ENCODE measurements around the gene TJP3.

DNA sequence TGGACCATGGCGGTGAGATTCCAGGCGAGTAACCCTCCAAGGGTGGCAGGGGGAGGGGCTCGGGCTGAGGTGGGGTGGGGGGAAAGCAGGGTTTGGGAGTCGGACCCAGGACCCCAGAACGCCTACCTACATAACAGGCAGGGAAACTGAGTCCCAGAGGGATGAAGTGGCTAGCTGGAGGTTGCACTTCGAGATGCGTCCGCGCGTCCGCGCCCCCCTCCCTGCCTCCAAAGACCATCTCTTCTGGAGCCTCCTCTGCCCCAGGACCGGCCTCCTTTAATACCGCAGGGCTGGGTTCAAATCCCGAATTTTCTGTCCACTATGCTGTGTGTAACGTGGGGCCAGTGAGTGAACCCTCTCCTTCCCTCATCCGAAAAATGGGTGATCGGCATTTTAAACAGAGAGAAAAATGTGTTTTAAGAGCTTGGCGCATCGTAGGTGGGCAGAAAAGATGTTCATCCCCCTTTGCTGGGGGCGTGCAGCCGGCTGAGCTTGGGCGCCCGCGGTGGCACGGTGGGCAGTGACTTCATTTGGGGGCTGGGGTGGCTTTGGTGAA is 13.8 kb downstream of the TJP3 start:
- TF ChIP-seq POLR2A (IDR thresholded peaks at IDR 0.05) = no peak
- TF ChIP-seq, protein P1, sequence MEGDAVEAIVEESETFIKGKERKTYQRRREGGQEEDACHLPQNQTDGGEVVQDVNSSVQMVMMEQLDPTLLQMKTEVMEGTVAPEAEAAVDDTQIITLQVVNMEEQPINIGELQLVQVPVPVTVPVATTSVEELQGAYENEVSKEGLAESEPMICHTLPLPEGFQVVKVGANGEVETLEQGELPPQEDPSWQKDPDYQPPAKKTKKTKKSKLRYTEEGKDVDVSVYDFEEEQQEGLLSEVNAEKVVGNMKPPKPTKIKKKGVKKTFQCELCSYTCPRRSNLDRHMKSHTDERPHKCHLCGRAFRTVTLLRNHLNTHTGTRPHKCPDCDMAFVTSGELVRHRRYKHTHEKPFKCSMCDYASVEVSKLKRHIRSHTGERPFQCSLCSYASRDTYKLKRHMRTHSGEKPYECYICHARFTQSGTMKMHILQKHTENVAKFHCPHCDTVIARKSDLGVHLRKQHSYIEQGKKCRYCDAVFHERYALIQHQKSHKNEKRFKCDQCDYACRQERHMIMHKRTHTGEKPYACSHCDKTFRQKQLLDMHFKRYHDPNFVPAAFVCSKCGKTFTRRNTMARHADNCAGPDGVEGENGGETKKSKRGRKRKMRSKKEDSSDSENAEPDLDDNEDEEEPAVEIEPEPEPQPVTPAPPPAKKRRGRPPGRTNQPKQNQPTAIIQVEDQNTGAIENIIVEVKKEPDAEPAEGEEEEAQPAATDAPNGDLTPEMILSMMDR (IDR thresholded peaks at IDR 0.05) = no peak
